HepG2 (cell line): ENCODE results near the gene ZNRF3. TPM values are rescaled to one million over a fixed set of nuclear protein-coding genes. Genes with fewer than 3 reads are reported as not detected.
A peak's percentile ranks its signal among the peaks of the same experiment; 100 is the strongest.

ENCODE experiments used
- ATAD3A ChIP-seq: sonication (generic); formaldehyde crosslinking; IDR thresholded peaks from 2 replicates; pipeline ENCODE4 v1.4.0; 2020; ENCODE audit warnings: missing genetic modification reagents
- ATF1 ChIP-seq: IDR thresholded peaks from 2 replicates; pipeline ENCODE4 v1.6.1; 2016; ENCODE audit warnings: mild to moderate bottlenecking, control low read depth
- BCLAF1 ChIP-seq: fragments of 450-650 bp; IDR thresholded peaks from 2 replicates; pipeline ENCODE4 v1.6.1; 2017; ENCODE audit warnings: mild to moderate bottlenecking
- CENPX ChIP-seq: sonication (generic); formaldehyde crosslinking; IDR thresholded peaks from 2 replicates; pipeline ENCODE4 v1.9.0; 2021; ENCODE audit warnings: mild to moderate bottlenecking, missing genetic modification reagents, moderate library complexity
- HMGA1 ChIP-seq: sonication (generic); formaldehyde crosslinking; conservative IDR thresholded peaks from 2 replicates; pipeline ENCODE4 v1.4.0; 2020; ENCODE audit warnings: missing genetic modification reagents
- MLX ChIP-seq: IDR thresholded peaks from 2 replicates; pipeline ENCODE4 v1.6.1; 2016
- NCOA2 ChIP-seq: sonication (generic); formaldehyde crosslinking; IDR thresholded peaks from 2 replicates; pipeline ENCODE4 v1.8.0; 2022; ENCODE audit warnings: inconsistent platforms
- NPAS2 ChIP-seq: sonication (generic); formaldehyde crosslinking; IDR thresholded peaks from 2 replicates; pipeline ENCODE4 v1.8.0; 2022; ENCODE audit warnings: mild to moderate bottlenecking, missing genetic modification reagents, borderline replicate concordance
- RCOR2 ChIP-seq: IDR thresholded peaks from 2 replicates; pipeline ENCODE4 v1.6.1; 2016; ENCODE audit warnings: missing biosample characterization, missing genetic modification reagents
- SP5 ChIP-seq: IDR thresholded peaks from 2 replicates; pipeline ENCODE4 v1.6.1; 2016; ENCODE audit warnings: low read depth, borderline replicate concordance
- TEAD2 ChIP-seq: sonication (generic); formaldehyde crosslinking; IDR thresholded peaks from 2 replicates; pipeline ENCODE4 v1.9.0; 2021; ENCODE audit warnings: missing genetic modification reagents
- TFDP1 ChIP-seq: IDR thresholded peaks from 2 replicates; pipeline ENCODE4 v1.6.1; 2016; ENCODE audit warnings: missing compliant biosample characterization, missing genetic modification reagents, borderline replicate concordance
- USF2 ChIP-seq, 2 experiments: sonication (generic) in 1 of 2; formaldehyde crosslinking in 1 of 2; IDR thresholded peaks; 2 replicates each; pipeline versions ENCODE4 v1.5.1 to v1.6.1; 2011 to 2020; ENCODE audit warnings: borderline replicate concordance in 1 of 2, low read depth in 1 of 2, low read length in 1 of 2, mild to moderate bottlenecking in 1 of 2, missing genetic modification reagents in 1 of 2, moderate library complexity in 1 of 2
- ZBTB1 ChIP-seq: sonication (generic); formaldehyde crosslinking; IDR thresholded peaks from 2 replicates; pipeline ENCODE4 v1.4.0; 2020; ENCODE audit warnings: missing genetic modification reagents, borderline replicate concordance
- ZBTB38 ChIP-seq: sonication (generic); formaldehyde crosslinking; IDR thresholded peaks from 2 replicates; pipeline ENCODE4 v1.5.1; 2020; ENCODE audit warnings: mild to moderate bottlenecking, missing genetic modification reagents
- ZBTB46 ChIP-seq: sonication (generic); formaldehyde crosslinking; IDR thresholded peaks from 2 replicates; pipeline ENCODE4 v1.4.0; 2020; ENCODE audit warnings: mild to moderate bottlenecking, missing genetic modification reagents, borderline replicate concordance
- ZNF12 ChIP-seq: sonication (generic); formaldehyde crosslinking; IDR thresholded peaks from 2 replicates; pipeline ENCODE4 v1.5.0; 2020; ENCODE audit warnings: missing genetic modification reagents
- ZNF44 ChIP-seq: sonication (generic); formaldehyde crosslinking; IDR thresholded peaks from 2 replicates; pipeline ENCODE4 v1.5.1; 2020; ENCODE audit warnings: mild to moderate bottlenecking, missing genetic modification reagents
- ZNF558 ChIP-seq: sonication (generic); formaldehyde crosslinking; IDR thresholded peaks from 2 replicates; pipeline ENCODE4 v1.9.0; 2022; ENCODE audit warnings: mild to moderate bottlenecking, missing genetic modification reagents, borderline replicate concordance
- ZNF589 ChIP-seq: sonication (generic); formaldehyde crosslinking; conservative IDR thresholded peaks from 2 replicates; pipeline ENCODE4 v1.8.0; 2022; ENCODE audit warnings: mild to moderate bottlenecking, moderate library complexity, missing genetic modification reagents
- ZNF607 ChIP-seq: sonication (generic); formaldehyde crosslinking; IDR thresholded peaks from 2 replicates; pipeline ENCODE4 v1.5.1; 2020; ENCODE audit warnings: missing genetic modification reagents, mild to moderate bottlenecking, borderline replicate concordance
- ZSCAN29 ChIP-seq: sonication (generic); formaldehyde crosslinking; conservative IDR thresholded peaks from 2 replicates; pipeline ENCODE4 v1.4.0; 2020; ENCODE audit warnings: mild to moderate bottlenecking, missing genetic modification reagents
- polyA plus RNA-seq, 8 experiments: library from polyadenylated mRNA; depleted of rRNA in 3 of 8; stranded (reverse) in 7 of 8; unstranded in 1 of 8; fragments of >200 nt; fragmentation: Illumina TruSeq in 4 of 8; extraction: Trizol in 4 of 8; gene quantifications; 2 replicates each; pipeline versions ENCODE4 v1.2.1 to v1.2.3, GENCODE V29; 2011 to 2016; ENCODE audit warnings: low read depth in 4 of 8, missing spikeins in 1 of 8, mixed read lengths in 1 of 8; ENCODE audit not compliant: insufficient read depth in 1 of 8
- total RNA-seq, 5 experiments: library from RNA; depleted of rRNA; stranded (reverse); fragments of >200 nt; fragmentation: Illumina TruSeq; extraction: Trizol; gene quantifications; 2 replicates each; pipeline ENCODE4 v1.2.3, GENCODE V29; 2016; ENCODE audit warnings: low read depth in 1 of 5

The ZNRF3 gene
- total and polyA plus RNA-seq, 2 of the 13 experiments (the other 11 are each of a cell fraction or from before 2014, with no cell fraction given) = 20.3 to 36.7 TPM

GRCh38 chr22:29022101-29022817 is 138.9 kb downstream of the ZNRF3 start (continued):
- TF ChIP-seq NCOA2 (CRISPR knock-in tag) = peak; percentile 52
- TF ChIP-seq ATAD3A = no peak
- no peak for TF ChIP-seq CENPX (CRISPR knock-in tag)
- no peak for TF ChIP-seq ZNF607 (CRISPR knock-in tag)
- TF ChIP-seq SP5 (CRISPR knock-in tag) = no peak
- 0 out of 2 replicates have a peak, but pooled peaks have one; percentile 9 for TF ChIP-seq RCOR2 (CRISPR knock-in tag)
- no peak for TF ChIP-seq ZBTB38
- TF ChIP-seq HMGA1 (CRISPR knock-in tag) = no peak
- TF ChIP-seq MLX (CRISPR knock-in tag) = 0 out of 2 replicates have a peak, but pooled peaks have one; percentile 21
- no peak for TF ChIP-seq BCLAF1
- no peak for TF ChIP-seq ZNF558 (CRISPR knock-in tag)
- no peak for TF ChIP-seq ZBTB1 (CRISPR knock-in tag)
- TF ChIP-seq ATF1 (CRISPR knock-in tag) = 0 out of 2 replicates have a peak, but pooled peaks have one; percentile 30
- TF ChIP-seq TEAD2 = no peak
- TF ChIP-seq NPAS2 (CRISPR knock-in tag) = no peak
- no peak for TF ChIP-seq ZNF589 (CRISPR knock-in tag)
- TF ChIP-seq ZNF12 (CRISPR knock-in tag) = peak; percentile 27; the same call in 1 of the 2 replicates
- no peak for TF ChIP-seq USF2 (IDR thresholded peaks at IDR 0.05; ENCODE audit: low read depth, low read length)
- TF ChIP-seq USF2 (CRISPR knock-in tag; IDR thresholded peaks at IDR 0.05; ENCODE audit: borderline replicate concordance) = no peak
- peak; percentile 64; the same call in 1 of the 2 replicates for TF ChIP-seq ZSCAN29 (CRISPR knock-in tag)
- TF ChIP-seq ZBTB46 (CRISPR knock-in tag) = no peak
- no peak for TF ChIP-seq TFDP1 (CRISPR knock-in tag)
- TF ChIP-seq ZNF44 = no peak
